Measurements from ENCODE around the gene DRC1. TPM values are rescaled to one million over a fixed set of nuclear protein-coding genes. Genes with fewer than 3 reads are reported as not detected.

DRC1 gene
- total RNA-seq, 4 donors from 2014 or later, result not detected

GRCh38 chr2:26423750-26424149, 22.0 kb downstream of the DRC1 start:
- Histone ChIP-seq H3K27me3 (no peaks in the 10 kb centered on the region), H3K9me3 (no peaks in the 10 kb centered on the region), H3K4me1 (no peaks in the 10 kb centered on the region), H3K27ac (no peak overlapping the region), H3K36me3 (no peaks in the 10 kb centered on the region), H3K4me3 (no peak overlapping the region)
- WGBS, 2 donors, result 85 to 90% methylated on average over 9 of the region's 9 CpGs
- DNase-seq, result no peak
- intact Hi-C loops (cut with DNase I), result no loop called here
- TF ChIP-seq POLR2A (IDR thresholded peaks at IDR 0.05), result no peak
- TF ChIP-seq, protein P1, sequence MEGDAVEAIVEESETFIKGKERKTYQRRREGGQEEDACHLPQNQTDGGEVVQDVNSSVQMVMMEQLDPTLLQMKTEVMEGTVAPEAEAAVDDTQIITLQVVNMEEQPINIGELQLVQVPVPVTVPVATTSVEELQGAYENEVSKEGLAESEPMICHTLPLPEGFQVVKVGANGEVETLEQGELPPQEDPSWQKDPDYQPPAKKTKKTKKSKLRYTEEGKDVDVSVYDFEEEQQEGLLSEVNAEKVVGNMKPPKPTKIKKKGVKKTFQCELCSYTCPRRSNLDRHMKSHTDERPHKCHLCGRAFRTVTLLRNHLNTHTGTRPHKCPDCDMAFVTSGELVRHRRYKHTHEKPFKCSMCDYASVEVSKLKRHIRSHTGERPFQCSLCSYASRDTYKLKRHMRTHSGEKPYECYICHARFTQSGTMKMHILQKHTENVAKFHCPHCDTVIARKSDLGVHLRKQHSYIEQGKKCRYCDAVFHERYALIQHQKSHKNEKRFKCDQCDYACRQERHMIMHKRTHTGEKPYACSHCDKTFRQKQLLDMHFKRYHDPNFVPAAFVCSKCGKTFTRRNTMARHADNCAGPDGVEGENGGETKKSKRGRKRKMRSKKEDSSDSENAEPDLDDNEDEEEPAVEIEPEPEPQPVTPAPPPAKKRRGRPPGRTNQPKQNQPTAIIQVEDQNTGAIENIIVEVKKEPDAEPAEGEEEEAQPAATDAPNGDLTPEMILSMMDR (IDR thresholded peaks at IDR 0.05), result no peak

GRCh38 chr2:26424221-26424620, 22.5 kb downstream of the DRC1 start:
- 65 to 66% methylated on average over 3 of the region's 3 CpGs for WGBS, 2 donors
- Histone ChIP-seq H3K36me3 (no peaks in the 10 kb centered on the region), H3K27ac (no peak overlapping the region), H3K9me3 (no peaks in the 10 kb centered on the region), H3K4me1 (no peaks in the 10 kb centered on the region), H3K4me3 (no peak overlapping the region), H3K27me3 (no peaks in the 10 kb centered on the region)
- TF ChIP-seq, protein P1 (IDR thresholded peaks at IDR 0.05), result no peak
- TF ChIP-seq POLR2A (IDR thresholded peaks at IDR 0.05), result no peak
- DNase-seq, result no peak
- intact Hi-C loops (cut with DNase I), result no loop called here

GRCh38 chr2:26428846-26429245, 27.1 kb downstream of the DRC1 start:
- 93 to 94% methylated on average over 2 of the region's 2 CpGs for WGBS, 2 donors
- Histone ChIP-seq H3K9me3 (no peaks in the 10 kb centered on the region), H3K4me1 (no peaks in the 10 kb centered on the region), H3K36me3 (no peaks in the 10 kb centered on the region), H3K27ac (no peak overlapping the region), H3K4me3 (no peak overlapping the region), H3K27me3 (peaks cover 0 to 3% (median 0%) of the 10 kb centered on the region in 4 donors)
- TF ChIP-seq, protein P1 (IDR thresholded peaks at IDR 0.05), result no peak
- TF ChIP-seq POLR2A (IDR thresholded peaks at IDR 0.05), result no peak
- DNase-seq, result no peak
- intact Hi-C loops (cut with DNase I), result no loop called here

- H3K36me3 ChIP-seq, result no peaks in the 10 kb centered on the region
- intact Hi-C loops (cut with DNase I), result no loop called here
- no peaks in the 10 kb centered on the region for H3K9me3 ChIP-seq
- no peaks in the 10 kb centered on the region for H3K4me1 ChIP-seq
- no peak overlapping the region for H3K27ac ChIP-seq
- WGBS, 2 donors, result 64 to 68% methylated on average over 7 to 8 of the region's 8 CpGs
- H3K27me3 ChIP-seq, result peaks cover 0 to 3% (median 0%) of the 10 kb centered on the region in 4 donors
- no peak for TF ChIP-seq POLR2A (IDR thresholded peaks at IDR 0.05)
- TF ChIP-seq, protein P1 (IDR thresholded peaks at IDR 0.05), result no peak
- no peak for DNase-seq
- H3K4me3 ChIP-seq, result no peak overlapping the region
Observed at GRCh38 chr2:26429779-26430578, 28.3 kb downstream of the DRC1 start.

- Histone ChIP-seq H3K27me3 (peaks cover 0 to 3% (median 0%) of the 10 kb centered on the region in 4 donors), H3K4me1 (no peaks in the 10 kb centered on the region), H3K36me3 (no peaks in the 10 kb centered on the region), H3K27ac (no peak overlapping the region), H3K9me3 (no peaks in the 10 kb centered on the region), H3K4me3 (no peak overlapping the region)
- DNase-seq, result no peak
- WGBS, 2 donors, result 80 to 91% methylated on average over 5 to 7 of the region's 7 CpGs
- intact Hi-C loops (cut with DNase I), result no loop called here
- TF ChIP-seq, protein P1 (IDR thresholded peaks at IDR 0.05), result no peak
Observed at GRCh38 chr2:26430826-26431225, 29.1 kb downstream of the DRC1 start.

Data from esophagus squamous epithelium (tissue), 5 donors.